Measurements from ENCODE around the gene TEX44.

TEX44 gene

DNA sequence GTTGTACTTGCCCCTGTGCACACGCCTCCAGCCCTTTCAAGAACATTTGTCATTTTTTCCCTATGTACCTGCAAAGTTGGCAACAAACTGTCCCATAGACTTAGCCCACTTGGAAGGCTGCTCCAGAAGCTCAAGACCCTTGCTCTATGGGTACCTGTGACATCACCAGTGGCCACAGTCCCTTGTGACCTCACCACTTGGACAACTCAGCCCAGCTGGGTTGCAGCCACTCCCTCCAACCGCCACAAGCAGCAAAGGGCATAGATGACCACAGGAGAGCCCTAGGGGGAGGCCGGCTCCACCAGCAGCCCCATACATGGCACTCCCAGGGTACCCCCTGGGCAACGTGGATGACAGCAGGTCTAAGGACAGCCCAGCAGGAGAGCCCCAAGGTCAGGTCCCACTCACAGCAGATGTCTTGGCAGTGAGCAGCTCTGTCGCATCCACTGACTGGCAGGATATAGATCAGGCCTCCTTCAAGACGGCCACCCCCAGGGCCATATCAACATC is at the start of gene TEX44:
Gene TEX44, plus strand, starts transcription at position 229 of the 510 bp plus-strand sequence. Its CDS starts 88 bp downstream, at position 317.
- no peaks in the 10 kb centered on the region for H3K27me3 ChIP-seq (replicated peaks; ENCODE audit: control insufficient read depth, insufficient read depth, low read length)
- no peaks in the 10 kb centered on the region for H3K36me3 ChIP-seq (ENCODE audit: control insufficient read depth, insufficient read depth, low read length)
- no peak within 1 kb of the TSS for H3K4me3 ChIP-seq (replicated peaks; ENCODE audit: low read depth, low read length)
- no peak for DNase-seq (ENCODE audit: extremely low read depth, insufficient read length)
- TF ChIP-seq, protein P1, sequence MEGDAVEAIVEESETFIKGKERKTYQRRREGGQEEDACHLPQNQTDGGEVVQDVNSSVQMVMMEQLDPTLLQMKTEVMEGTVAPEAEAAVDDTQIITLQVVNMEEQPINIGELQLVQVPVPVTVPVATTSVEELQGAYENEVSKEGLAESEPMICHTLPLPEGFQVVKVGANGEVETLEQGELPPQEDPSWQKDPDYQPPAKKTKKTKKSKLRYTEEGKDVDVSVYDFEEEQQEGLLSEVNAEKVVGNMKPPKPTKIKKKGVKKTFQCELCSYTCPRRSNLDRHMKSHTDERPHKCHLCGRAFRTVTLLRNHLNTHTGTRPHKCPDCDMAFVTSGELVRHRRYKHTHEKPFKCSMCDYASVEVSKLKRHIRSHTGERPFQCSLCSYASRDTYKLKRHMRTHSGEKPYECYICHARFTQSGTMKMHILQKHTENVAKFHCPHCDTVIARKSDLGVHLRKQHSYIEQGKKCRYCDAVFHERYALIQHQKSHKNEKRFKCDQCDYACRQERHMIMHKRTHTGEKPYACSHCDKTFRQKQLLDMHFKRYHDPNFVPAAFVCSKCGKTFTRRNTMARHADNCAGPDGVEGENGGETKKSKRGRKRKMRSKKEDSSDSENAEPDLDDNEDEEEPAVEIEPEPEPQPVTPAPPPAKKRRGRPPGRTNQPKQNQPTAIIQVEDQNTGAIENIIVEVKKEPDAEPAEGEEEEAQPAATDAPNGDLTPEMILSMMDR (IDR thresholded peaks at IDR 0.05; ENCODE audit: insufficient read depth, low read length, poor library complexity, severe bottlenecking), result no peak

DNA sequence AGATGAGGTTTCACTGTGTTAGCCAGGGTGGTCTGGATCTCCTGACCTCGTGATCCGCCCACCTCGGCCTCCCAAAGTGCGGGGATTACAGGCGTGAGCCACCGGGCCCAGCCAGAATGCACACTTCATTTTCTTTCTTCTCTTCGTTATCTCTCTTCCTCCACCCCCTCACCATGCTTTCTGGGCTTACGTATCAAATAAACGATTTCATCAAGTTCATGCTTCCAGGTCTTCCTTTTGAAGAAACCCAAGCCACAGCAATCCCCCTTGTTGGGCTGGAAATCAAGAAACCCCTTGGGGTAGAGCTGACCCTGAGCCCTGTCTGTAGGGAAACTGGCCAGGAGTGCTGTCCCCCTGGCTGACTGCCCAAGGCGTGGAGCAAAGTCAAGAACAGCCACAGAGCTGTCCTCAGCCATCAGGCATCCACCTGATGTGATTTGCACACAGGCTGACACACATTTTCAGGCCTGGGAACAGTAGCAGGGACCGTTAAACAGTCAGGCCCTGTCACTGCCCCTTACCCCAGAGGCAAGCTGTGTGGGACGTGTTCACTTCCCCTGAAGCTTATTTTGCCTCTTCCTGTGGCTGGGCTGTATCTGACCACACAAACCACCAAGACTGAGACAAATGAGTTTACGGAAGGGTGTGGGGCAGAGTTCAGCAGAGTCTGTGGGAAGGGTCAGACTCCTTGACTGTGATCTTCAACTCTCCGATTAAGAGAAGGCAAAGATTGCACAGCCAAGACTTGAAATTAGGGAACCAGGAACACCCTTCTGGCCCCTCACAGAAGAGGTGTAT is 47.4 kb upstream of the TEX44 start:
- H3K4me3 ChIP-seq (replicated peaks; ENCODE audit: low read depth, low read length), result no peak overlapping the region
- H3K36me3 ChIP-seq (ENCODE audit: control insufficient read depth, insufficient read depth, low read length), result no peaks in the 10 kb centered on the region
- DNase-seq (ENCODE audit: extremely low read depth, insufficient read length), result peak; percentile 85
- H3K27me3 ChIP-seq (replicated peaks; ENCODE audit: control insufficient read depth, insufficient read depth, low read length), result no peaks in the 10 kb centered on the region
- TF ChIP-seq, protein P1 (IDR thresholded peaks at IDR 0.05; ENCODE audit: insufficient read depth, low read length, poor library complexity, severe bottlenecking), result no peak

DNA sequence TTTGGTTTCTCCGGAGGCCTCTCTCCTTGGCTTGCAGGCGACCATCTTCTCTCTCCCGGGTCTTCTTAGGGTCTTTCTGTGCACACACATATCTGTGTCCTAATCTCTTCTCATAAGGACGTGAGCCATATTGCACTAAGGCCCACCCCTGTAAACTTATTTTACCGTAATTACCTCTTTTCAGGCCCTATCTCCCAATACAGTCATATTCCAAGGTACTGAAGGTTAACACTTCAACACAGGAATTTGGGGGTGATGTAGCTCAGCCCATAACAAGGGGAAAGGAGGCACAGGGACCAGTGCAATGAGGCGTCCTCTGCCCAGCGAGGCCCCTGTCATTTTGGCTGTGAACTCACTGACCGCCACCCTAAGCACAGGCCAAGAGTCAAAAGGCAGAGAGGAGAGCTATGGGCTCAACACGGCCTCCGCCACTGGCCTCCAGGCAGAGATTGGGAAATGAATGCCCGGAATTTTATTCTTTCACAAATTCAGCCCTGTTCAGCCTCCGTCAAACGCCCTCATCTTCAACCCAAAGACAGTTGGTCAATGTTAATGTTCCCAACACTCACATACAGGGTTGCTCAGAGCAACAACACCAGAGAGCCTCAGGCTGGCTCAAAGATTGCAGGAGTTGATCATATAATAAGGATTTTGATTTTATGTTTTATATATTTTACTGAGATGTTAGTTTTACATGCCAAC is 46.5 kb upstream of the TEX44 start:
- H3K36me3 ChIP-seq (ENCODE audit: control insufficient read depth, insufficient read depth, low read length), result no peaks in the 10 kb centered on the region
- DNase-seq (ENCODE audit: extremely low read depth, insufficient read length), result no peak
- TF ChIP-seq, protein P1 (IDR thresholded peaks at IDR 0.05; ENCODE audit: insufficient read depth, low read length, poor library complexity, severe bottlenecking), result no peak
- no peaks in the 10 kb centered on the region for H3K27me3 ChIP-seq (replicated peaks; ENCODE audit: control insufficient read depth, insufficient read depth, low read length)
- no peak overlapping the region for H3K4me3 ChIP-seq (replicated peaks; ENCODE audit: low read depth, low read length)

DNA sequence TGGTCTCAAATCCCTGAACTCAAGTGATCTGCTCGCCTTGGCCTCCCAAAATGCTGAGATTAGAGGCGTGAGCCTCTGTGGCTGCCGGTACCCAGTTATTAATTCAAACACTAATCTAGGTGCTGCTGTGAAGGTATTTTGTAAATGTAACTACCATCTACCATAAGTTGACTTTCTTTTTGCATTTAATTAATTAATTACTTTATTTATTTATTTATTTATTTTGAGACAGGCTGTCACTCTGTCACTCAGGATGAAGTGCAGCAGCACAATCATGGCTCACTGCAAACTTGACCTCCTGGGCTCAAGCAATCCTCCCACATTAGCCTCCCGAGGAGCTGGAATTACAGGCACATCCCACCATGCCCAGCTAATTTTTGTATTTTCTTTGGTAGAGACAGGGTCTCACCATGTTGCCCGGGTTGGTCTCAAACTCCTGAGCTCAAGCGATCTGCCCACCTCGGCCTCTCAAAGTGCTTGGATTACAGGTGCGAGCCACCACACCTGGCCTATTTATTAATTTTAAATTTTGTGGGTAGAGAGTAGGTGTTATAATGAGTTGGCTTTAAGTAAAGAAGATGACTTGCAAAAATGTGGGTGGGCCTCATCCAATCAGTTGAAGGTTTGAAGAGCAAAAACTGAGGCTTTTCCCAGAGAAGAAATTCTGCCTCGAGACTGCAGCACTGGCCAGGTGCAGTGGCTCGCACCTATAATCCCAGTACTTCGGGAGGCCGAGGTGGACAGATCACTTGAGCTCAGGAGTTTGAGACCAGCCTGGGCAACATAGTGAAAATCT is 45.2 kb upstream of the TEX44 start:
- Histone ChIP-seq H3K4me3 (replicated peaks; ENCODE audit: low read depth, low read length) (no peak overlapping the region), H3K27me3 (replicated peaks; ENCODE audit: control insufficient read depth, insufficient read depth, low read length) (no peaks in the 10 kb centered on the region), H3K36me3 (ENCODE audit: control insufficient read depth, insufficient read depth, low read length) (no peaks in the 10 kb centered on the region)
- DNase-seq (ENCODE audit: extremely low read depth, insufficient read length), result no peak
- TF ChIP-seq, protein P1 (IDR thresholded peaks at IDR 0.05; ENCODE audit: insufficient read depth, low read length, poor library complexity, severe bottlenecking), result no peak

DNA sequence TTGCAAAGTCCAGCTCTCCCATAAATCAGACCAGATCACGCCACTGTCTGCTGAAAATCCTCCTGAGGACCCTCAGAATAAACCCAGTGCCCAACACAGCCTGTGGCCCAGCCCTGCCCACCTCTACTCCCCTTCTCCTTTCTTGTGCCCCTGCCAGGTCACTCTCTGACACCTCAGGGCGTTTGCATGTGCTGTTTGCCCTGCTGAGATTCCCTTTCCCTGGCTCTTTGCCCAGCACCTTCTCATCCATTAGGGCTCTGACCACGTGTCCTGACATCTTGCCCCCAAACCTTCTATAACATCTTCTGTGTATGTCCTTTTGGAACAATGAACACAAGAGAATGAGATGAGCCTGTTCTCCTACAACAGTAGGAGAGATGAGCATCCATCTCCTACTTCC is 43.9 kb upstream of the TEX44 start:
- Histone ChIP-seq H3K4me3 (replicated peaks; ENCODE audit: low read depth, low read length) (no peak overlapping the region), H3K27me3 (replicated peaks; ENCODE audit: control insufficient read depth, insufficient read depth, low read length) (no peaks in the 10 kb centered on the region), H3K36me3 (ENCODE audit: control insufficient read depth, insufficient read depth, low read length) (no peaks in the 10 kb centered on the region)
- TF ChIP-seq, protein P1 (IDR thresholded peaks at IDR 0.05; ENCODE audit: insufficient read depth, low read length, poor library complexity, severe bottlenecking), result no peak
- DNase-seq (ENCODE audit: extremely low read depth, insufficient read length), result no peak

Measured in GM06990 (cell line).